ENCODE measurements around the gene PEX11G. TPM values are rescaled to one million over a fixed set of nuclear protein-coding genes. Genes with fewer than 3 reads are reported as not detected.

PEX11G gene
- total RNA-seq, 2 donors from 2014 or later, result 0.66 TPM; not detected in 1

DNA sequence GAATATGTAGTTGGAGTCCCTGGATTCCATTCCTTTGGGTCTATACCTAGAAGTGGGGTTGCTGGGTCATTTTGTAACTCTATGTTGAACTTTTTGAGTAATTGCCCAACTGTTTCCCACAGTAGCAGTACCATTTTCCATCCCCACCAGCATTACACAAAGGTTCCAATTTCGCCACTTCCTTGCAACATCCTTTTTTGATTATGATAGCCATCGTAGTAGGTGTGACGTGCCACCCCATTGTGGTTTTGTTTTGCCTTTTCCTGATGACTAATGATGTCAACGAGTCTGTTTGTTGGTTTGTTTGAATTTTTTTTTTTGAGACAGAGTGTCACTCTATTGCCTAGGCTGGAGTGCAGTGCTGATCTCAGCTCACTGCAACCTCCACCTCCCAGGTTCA lies 3.3 kb upstream of the PEX11G start:
- H3K4me3 Mint-ChIP-seq, result peak overlapping the region; percentile 61

DNA sequence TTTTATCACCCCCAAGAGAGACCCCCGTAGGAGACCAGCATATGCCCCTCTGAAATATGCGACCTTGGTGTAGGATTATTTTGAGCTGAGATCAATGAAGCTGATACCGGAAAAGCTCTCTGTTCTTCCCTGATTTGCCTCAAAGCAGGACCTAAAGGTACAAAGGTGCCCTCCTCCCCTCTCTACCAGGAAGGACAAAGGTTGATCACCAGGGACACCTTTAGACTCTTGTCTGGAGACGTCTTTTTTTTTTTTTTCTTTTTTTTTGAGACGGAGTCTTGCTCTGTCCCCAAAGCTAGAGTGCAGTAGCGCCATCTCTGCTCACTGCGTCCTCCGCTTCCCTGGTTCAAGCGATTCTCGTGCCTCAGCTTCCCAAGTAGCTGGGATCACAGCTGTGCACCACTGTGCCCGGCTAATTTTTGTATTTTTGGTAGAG lies 792 bp upstream of the PEX11G start:
- Mint-ChIP-seq H3K4me1 (peaks cover 12% of the 10 kb centered on the region), H3K27me3 (no peaks in the 10 kb centered on the region), H3K36me3 (ENCODE audit: low read depth) (no peaks in the 10 kb centered on the region), H3K9me3 (no peaks in the 10 kb centered on the region), H3K27ac (peak overlapping the region; percentile 89), H3K4me3 (peak overlapping the region; percentile 83)
- ATAC-seq (replicated peaks), result no peak

More for the DNA sequence above, 3.3 kb upstream of the PEX11G start:
- no peaks in the 10 kb centered on the region for H3K9me3 Mint-ChIP-seq
- peaks cover 9% of the 10 kb centered on the region for H3K27me3 Mint-ChIP-seq
- no peaks in the 10 kb centered on the region for H3K36me3 Mint-ChIP-seq (ENCODE audit: low read depth)
- peak overlapping the region; percentile 59 for H3K27ac Mint-ChIP-seq
- peaks cover 12% of the 10 kb centered on the region for H3K4me1 Mint-ChIP-seq
- peak; percentile 82 for ATAC-seq (replicated peaks)

DNA sequence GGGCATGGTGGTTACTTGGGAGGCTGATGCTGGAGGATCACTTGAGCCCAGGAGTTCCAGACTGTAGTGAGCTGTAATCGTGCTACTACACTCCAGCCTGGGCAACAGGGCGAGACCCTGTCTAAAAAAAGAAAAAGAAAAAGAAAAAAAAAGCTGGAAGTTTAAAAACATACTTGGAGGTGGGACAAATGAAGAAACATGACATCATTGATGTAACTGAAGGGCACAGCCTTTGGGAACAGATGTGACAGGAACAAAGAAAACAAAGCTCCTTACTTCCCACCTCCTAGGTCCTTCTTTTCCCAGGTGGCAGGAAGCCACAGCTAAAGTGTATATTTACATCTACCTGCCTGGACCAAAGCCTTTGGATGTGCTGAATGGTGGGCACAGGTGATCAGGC lies 1.9 kb downstream of the PEX11G start:
- peaks cover 12% of the 10 kb centered on the region for H3K4me1 Mint-ChIP-seq
- H3K4me3 Mint-ChIP-seq, result no peak overlapping the region
- ATAC-seq (replicated peaks), result no peak
- no peaks in the 10 kb centered on the region for H3K36me3 Mint-ChIP-seq (ENCODE audit: low read depth)
- no peaks in the 10 kb centered on the region for H3K27me3 Mint-ChIP-seq
- no peaks in the 10 kb centered on the region for H3K9me3 Mint-ChIP-seq
- no peak overlapping the region for H3K27ac Mint-ChIP-seq

DNA sequence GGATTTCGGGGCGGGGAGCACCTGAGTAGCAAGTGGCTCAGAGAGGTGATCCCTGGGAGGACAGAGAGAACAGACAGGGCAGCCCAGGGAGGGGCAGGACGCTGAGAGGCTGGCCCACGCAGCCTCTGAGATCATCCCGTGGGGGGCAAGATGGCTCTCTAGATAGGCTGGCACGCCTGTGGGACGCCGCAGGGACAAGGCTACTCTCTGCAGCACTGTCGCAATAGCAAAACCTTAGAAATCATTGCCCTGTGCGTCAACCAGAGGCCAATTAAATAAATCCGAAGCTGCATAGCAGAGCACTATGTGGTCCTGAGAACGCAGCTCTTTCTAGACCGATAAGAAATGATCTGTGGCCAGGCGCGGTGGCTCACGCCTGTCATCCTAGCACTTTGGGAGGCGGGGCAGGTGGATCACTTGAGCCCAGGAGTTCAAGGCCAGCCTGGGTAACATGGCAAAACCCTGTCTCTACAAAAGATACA lies 5.1 kb downstream of the PEX11G start:
- no peaks in the 10 kb centered on the region for H3K36me3 Mint-ChIP-seq (ENCODE audit: low read depth)
- H3K27me3 Mint-ChIP-seq, result no peaks in the 10 kb centered on the region
- ATAC-seq (replicated peaks), result no peak
- H3K9me3 Mint-ChIP-seq, result no peaks in the 10 kb centered on the region
- no peak overlapping the region for H3K27ac Mint-ChIP-seq
- no peak overlapping the region for H3K4me3 Mint-ChIP-seq
- peaks cover 4% of the 10 kb centered on the region for H3K4me1 Mint-ChIP-seq

DNA sequence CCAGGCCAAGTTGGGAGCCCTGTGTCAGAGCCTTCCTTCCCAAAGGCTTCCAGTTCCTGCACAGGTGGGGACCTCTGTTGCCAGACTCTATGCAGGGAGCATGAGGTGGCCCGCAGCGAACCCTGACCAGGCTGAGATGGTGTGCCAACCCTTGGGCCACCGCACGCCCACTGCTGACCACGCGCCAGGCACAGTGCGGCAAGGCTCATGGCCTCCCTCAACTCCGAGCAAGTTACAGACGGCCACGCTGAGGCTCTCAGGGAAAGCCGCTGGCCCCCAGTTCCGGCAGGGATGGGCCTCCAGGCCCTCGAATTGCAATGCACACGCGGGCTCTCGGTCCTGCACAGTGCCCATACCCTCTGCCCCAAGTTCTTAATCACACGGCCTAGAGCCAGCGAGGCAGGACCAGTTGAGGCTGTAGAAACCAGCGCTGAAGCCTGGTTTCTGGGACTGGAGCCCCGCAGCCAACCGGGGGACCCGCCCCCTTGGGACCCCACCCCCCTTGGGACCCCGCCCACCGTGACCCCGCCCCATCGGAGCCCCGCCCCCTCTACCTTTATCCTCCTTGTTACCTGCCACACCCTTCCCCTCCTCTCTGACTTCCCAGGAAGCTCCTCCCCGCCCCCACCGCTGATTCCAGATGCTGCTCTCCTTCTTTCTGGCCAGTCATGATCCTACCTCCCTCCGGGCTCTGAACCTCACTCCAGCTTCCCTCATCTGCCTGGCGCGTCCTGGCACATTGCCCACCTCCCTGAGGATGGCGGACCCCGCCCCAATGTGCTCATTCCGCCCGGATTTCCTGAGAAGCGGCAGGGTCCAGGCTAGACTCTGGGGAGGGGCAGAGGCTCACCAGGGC lies 6.0 kb downstream of the PEX11G start:
- H3K4me1 Mint-ChIP-seq, result peaks cover 4% of the 10 kb centered on the region
- ATAC-seq (replicated peaks), result no peak
- H3K27me3 Mint-ChIP-seq, result no peaks in the 10 kb centered on the region
- no peak overlapping the region for H3K4me3 Mint-ChIP-seq
- H3K36me3 Mint-ChIP-seq (ENCODE audit: low read depth), result no peaks in the 10 kb centered on the region
- no peak overlapping the region for H3K27ac Mint-ChIP-seq
- no peaks in the 10 kb centered on the region for H3K9me3 Mint-ChIP-seq

DNA sequence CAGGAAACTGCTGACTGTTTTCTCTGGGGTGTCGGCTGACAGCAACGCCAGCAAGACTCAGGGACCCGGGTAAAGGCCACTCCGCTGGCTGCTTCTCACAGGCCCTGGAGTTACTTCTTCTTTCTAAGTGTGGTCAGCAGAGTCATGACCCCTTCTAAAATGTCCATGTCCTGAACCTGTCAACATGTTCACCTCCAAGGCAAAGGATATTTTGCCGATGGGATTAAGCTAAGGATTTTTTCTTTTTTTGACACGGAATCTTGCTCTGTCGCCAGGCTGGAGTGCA lies 7.9 kb downstream of the PEX11G start:
- peaks cover 4% of the 10 kb centered on the region for H3K4me1 Mint-ChIP-seq
- no peak overlapping the region for H3K27ac Mint-ChIP-seq
- no peak for ATAC-seq (replicated peaks)
- no peaks in the 10 kb centered on the region for H3K27me3 Mint-ChIP-seq
- H3K4me3 Mint-ChIP-seq, result no peak overlapping the region
- H3K36me3 Mint-ChIP-seq (ENCODE audit: low read depth), result no peaks in the 10 kb centered on the region
- no peaks in the 10 kb centered on the region for H3K9me3 Mint-ChIP-seq

DNA sequence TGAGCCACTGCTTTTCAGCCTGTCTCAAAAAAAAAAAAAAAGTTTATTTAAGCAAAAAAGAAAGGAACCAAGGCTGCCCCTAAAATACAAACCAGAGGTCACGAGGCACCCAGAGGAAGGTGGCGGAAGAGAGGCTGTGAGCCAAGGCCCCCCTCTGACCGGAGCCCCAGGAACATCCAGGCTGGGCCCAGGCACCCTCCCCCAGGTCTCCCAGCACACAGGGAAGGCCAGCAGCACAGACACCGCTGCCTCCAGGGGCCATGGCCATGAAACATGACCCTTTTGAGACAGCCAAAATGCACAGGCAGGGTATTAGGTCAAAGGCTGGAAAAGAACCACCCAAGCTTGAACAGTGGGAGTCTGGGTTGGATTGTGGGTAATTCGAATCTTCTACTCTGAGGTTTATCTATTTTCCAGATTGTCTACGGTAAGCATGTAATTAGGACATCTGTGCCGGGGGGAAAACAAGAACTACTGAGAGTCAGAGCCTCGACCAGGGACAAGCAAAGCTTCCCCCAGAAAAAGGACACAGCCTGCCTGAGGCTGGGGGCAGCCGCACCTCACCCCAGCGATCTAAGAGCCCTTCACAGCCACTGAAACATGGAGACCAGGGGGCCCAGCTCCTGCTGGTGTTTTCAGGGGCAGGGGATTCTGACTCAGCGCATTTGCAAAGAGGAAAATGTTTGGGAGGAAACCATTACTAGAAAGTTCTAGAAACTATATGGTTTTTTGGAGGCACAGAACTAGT lies 8.4 kb downstream of the PEX11G start:
- Mint-ChIP-seq H3K27me3 (no peaks in the 10 kb centered on the region), H3K27ac (no peak overlapping the region), H3K4me1 (peaks cover 4% of the 10 kb centered on the region), H3K4me3 (no peak overlapping the region), H3K9me3 (no peaks in the 10 kb centered on the region), H3K36me3 (ENCODE audit: low read depth) (no peaks in the 10 kb centered on the region)
- ATAC-seq (replicated peaks), result no peak

DNA sequence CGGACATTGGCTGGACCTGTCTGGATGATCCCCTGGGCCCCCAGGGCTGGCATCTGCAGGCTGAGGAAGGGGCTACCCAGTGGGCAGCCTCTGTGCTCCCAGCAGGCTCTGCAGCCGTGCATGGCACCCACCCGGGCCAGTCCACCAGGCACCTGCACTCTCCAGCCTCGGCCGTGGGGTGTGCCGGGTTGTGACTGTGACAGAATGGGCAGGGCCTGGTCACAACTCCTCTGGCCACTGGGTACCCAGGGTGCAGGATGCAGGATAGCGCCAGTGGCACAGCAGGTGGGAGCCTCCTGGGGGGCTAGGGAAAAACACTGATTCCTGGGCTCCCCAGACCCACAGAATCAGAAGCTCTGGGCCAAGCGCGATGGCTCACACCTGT lies 10.0 kb downstream of the PEX11G start:
- no peak for ATAC-seq (replicated peaks)
- Mint-ChIP-seq H3K27ac (no peak overlapping the region), H3K36me3 (ENCODE audit: low read depth) (no peaks in the 10 kb centered on the region), H3K27me3 (no peaks in the 10 kb centered on the region), H3K4me1 (peaks cover 4% of the 10 kb centered on the region), H3K9me3 (no peaks in the 10 kb centered on the region), H3K4me3 (no peak overlapping the region)

DNA sequence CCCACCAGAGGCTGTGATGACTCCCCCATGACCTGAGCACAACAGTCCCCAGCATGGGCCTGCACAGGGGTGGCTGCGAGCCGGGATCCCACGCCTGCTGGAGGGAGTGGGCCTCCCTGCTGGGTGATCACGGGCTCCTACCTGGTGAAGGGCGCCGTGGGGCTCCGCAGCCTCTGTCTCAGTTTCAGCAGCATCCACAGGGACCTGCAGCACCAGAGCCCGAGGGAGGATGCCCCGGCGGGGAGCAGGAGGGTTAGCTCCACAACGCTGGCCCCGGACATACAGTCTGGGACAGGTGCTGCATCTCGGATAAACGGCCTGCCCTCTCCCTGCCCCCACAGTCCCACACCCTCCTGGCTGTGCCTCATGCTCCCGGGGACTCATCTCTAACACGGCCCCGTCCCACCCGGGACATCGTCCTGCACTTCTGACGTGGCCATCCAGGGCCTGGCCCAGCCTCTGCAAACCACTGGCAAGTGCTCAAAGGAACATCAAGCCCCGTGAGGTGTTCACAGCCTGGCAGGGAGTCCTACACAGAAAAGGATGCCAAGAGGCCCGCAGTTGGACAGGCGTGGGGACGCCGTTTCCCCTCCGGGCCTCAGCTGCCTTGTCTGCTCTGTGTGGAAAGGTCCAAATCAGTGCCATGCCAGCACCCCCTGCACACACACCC lies 10.5 kb downstream of the PEX11G start:
- Mint-ChIP-seq H3K36me3 (ENCODE audit: low read depth) (peaks cover 2% of the 10 kb centered on the region), H3K27me3 (no peaks in the 10 kb centered on the region), H3K27ac (no peak overlapping the region), H3K4me3 (no peak overlapping the region), H3K4me1 (peaks cover 3% of the 10 kb centered on the region), H3K9me3 (no peaks in the 10 kb centered on the region)
- peak; percentile 22 for ATAC-seq (replicated peaks)

DNA sequence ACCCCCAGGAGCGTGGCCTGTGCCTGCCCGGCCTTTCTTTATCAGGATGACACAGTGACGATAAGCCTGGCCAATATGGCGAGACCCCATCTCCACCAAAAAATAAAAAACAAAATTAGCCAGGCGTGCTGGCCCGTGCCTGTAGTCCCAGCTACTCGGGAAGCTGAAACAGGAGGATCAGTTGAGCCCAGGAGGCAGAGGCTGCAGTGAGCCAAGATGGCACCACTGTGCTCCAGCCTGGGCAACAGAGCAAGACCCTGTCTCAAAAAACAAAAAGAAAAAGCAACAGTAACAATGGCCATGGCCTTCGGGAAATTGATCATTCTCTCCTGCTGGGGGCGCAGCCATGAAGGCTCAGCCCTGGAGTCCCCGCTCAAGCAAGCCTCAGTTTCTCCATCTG lies 11.1 kb downstream of the PEX11G start:
- H3K27ac Mint-ChIP-seq, result no peak overlapping the region
- H3K27me3 Mint-ChIP-seq, result no peaks in the 10 kb centered on the region
- H3K36me3 Mint-ChIP-seq (ENCODE audit: low read depth), result peaks cover 8% of the 10 kb centered on the region
- H3K4me3 Mint-ChIP-seq, result no peak overlapping the region
- ATAC-seq (replicated peaks), result no peak
- H3K9me3 Mint-ChIP-seq, result no peaks in the 10 kb centered on the region
- H3K4me1 Mint-ChIP-seq, result no peaks in the 10 kb centered on the region

DNA sequence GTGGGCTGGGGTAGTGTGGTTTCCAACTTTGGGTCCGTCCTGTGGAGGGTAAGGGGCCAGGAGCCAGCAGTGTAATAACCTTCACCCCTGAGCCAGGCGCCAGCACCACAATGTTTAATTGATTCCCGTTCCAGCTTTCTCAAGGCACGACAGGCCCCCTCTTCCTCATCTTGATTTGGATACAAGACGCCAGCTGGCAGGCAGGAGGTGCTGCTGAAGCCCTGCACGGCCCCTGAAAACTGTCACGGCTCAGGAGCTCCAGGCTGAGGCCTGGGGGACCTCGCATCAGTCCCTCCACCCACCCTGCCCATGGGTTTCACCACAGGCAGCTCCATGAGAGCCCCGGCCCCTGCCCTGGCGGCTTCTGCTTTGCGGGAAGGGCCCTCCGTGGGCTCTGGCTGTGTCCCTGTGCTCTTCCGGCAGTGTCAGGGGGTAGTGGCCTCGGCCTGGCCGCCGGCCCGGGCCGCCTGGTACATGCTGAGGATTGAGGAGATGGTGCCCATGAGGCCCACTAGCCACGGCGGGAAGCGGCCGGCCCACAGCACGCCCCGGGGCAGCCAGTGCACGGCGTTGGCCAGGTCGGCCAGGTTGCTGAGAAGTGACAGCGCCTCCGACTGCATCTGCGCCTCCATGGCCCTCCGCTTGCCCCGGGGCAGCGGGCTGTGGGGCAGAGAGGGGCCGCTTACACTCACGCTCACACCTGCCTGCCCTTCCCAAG lies 11.9 kb downstream of the PEX11G start:
- Mint-ChIP-seq H3K27me3 (no peaks in the 10 kb centered on the region), H3K36me3 (ENCODE audit: low read depth) (peaks cover 16% of the 10 kb centered on the region), H3K27ac (no peak overlapping the region), H3K4me1 (no peaks in the 10 kb centered on the region), H3K4me3 (no peak overlapping the region), H3K9me3 (no peaks in the 10 kb centered on the region)
- no peak for ATAC-seq (replicated peaks)

DNA sequence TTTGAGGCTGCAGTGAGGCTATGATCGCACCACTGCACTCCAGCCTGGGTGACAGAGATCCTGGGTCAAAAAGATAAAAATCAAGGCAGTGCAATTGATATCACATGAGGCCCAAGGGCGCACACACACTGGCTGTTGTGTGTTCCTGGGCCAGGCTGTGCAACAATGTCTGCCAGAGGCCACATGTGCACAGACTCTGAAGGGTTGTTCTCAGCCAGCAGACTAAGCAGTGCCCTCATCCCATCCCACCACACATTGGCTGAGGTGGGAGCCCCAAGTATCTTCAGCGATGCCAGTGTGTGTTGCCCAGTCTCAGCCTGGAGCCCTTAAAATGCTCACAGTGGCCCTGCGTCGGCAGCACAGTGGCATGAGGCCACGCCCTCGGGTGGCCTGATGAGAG lies 12.6 kb downstream of the PEX11G start:
- Mint-ChIP-seq H3K27me3 (no peaks in the 10 kb centered on the region), H3K9me3 (no peaks in the 10 kb centered on the region), H3K4me1 (no peaks in the 10 kb centered on the region), H3K36me3 (ENCODE audit: low read depth) (peaks cover 20% of the 10 kb centered on the region), H3K4me3 (no peak overlapping the region), H3K27ac (no peak overlapping the region)
- ATAC-seq (replicated peaks), result no peak

DNA sequence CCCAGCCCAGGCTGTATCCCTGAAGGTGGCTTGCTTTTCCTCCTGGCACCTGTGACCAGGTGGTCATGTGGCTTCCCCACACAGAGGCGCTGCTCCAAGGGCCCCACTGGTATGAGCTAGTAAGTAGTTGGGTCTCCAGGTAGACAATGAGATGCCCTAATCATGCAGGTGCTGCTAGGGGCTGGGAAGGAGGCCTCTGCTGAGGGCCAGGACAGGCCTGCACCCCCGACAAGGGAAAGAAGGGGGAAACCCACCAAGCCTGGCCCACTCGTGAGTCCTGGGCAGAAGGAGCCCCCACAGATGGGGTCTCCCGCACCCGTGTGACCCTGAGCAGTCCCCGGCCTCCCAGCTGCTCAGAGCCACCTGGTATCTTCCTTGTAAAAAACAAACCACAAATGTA lies 13.2 kb downstream of the PEX11G start:
- H3K4me1 Mint-ChIP-seq, result no peaks in the 10 kb centered on the region
- ATAC-seq (replicated peaks), result no peak
- H3K36me3 Mint-ChIP-seq (ENCODE audit: low read depth), result peaks cover 26% of the 10 kb centered on the region
- H3K9me3 Mint-ChIP-seq, result no peaks in the 10 kb centered on the region
- no peak overlapping the region for H3K27ac Mint-ChIP-seq
- H3K27me3 Mint-ChIP-seq, result no peaks in the 10 kb centered on the region
- no peak overlapping the region for H3K4me3 Mint-ChIP-seq
